NCI-H526 (cell line): ENCODE results near the gene ULBP1.
"Not testable (repeated sequence)": the region's sequence is repeated elsewhere in the genome, so short reads cannot be mapped to it uniquely, and the experiment has no call there.

Experiments
- DNase-seq, 2 experiments: peaks; one replicate each; lab custom pipeline; 2025; lab: John Stamatoyannopoulos, UW

ULBP1 gene

GRCh38 chr6:149933461-149933860, 30.3 kb upstream of the ULBP1 start:
- DNase-seq, result no peak

GRCh38 chr6:149934249-149935156, 29.2 kb upstream of the ULBP1 start:
- peak; percentile 62 to 79 for DNase-seq

- DNase-seq, result no peak
Measured at GRCh38 chr6:149935246-149935645, 28.5 kb upstream of the ULBP1 start.

GRCh38 chr6:149935668-149936067, 28.1 kb upstream of the ULBP1 start:
- no peak for DNase-seq

GRCh38 chr6:149936743-149937142, 27.0 kb upstream of the ULBP1 start:
- no peak for DNase-seq

- not testable (repeated sequence) for DNase-seq
Measured at GRCh38 chr6:149938013-149938570, 25.7 kb upstream of the ULBP1 start.

- peak in 1 of 2 experiments; percentile 50 for DNase-seq
Measured at GRCh38 chr6:149938571-149939355, 25.0 kb upstream of the ULBP1 start.

- no peak for DNase-seq
Measured at GRCh38 chr6:149939356-149939648, 24.4 kb upstream of the ULBP1 start.

GRCh38 chr6:149939909-149940671, 23.7 kb upstream of the ULBP1 start:
- DNase-seq, result no peak

- no peak for DNase-seq
Measured at GRCh38 chr6:149940672-149940982, 23.1 kb upstream of the ULBP1 start.

GRCh38 chr6:149941583-149942460, 21.9 kb upstream of the ULBP1 start, which contains the start of gene ULBP2:
Gene ULBP2, plus strand, starts transcription at chr6:149942014. Its CDS starts 59 bp downstream, at chr6:149942073.
- DNase-seq, result peak; percentile 61 to 78

GRCh38 chr6:149942461-149942829, 21.3 kb upstream of the ULBP1 start:
- peak in 1 of 2 experiments; percentile 33 for DNase-seq

- not testable (repeated sequence) for DNase-seq
Measured at GRCh38 chr6:149943321-149943720, 20.4 kb upstream of the ULBP1 start.

GRCh38 chr6:149945276-149945675, 18.5 kb upstream of the ULBP1 start:
- DNase-seq, result not testable (repeated sequence)

GRCh38 chr6:149946631-149947030, 17.1 kb upstream of the ULBP1 start:
- not testable (repeated sequence) for DNase-seq

GRCh38 chr6:149947533-149947932, 16.2 kb upstream of the ULBP1 start:
- not testable (repeated sequence) for DNase-seq

GRCh38 chr6:149948011-149948410, 15.7 kb upstream of the ULBP1 start:
- no peak for DNase-seq

- no peak for DNase-seq
Measured at GRCh38 chr6:149948616-149949015, 15.1 kb upstream of the ULBP1 start.

GRCh38 chr6:149950423-149950822, 13.3 kb upstream of the ULBP1 start:
- no peak for DNase-seq

- DNase-seq, result no peak
Measured at GRCh38 chr6:149951096-149951495, 12.6 kb upstream of the ULBP1 start.

- DNase-seq, result no peak
Measured at GRCh38 chr6:149951626-149952025, 12.1 kb upstream of the ULBP1 start.
